Mononuclear cell (primary cell): Measurements from ENCODE around the gene METTL27. TPM values are rescaled to one million over a fixed set of nuclear protein-coding genes. Genes with fewer than 3 reads are reported as not detected.
"Not testable (repeated sequence)": the region's sequence is repeated elsewhere in the genome, so short reads cannot be mapped to it uniquely, and the experiment has no call there.

Experiments
- H3K27me3 ChIP-seq: 2 replicates; pipeline ENCODE4 v1.6.0; 2011; ENCODE audit warnings: low read length, control low read depth; ENCODE audit not compliant: insufficient read depth
- H3K4me1 ChIP-seq: 2 replicates; pipeline ENCODE4 v1.5.1; 2011; ENCODE audit warnings: mild to moderate bottlenecking, low read length, control low read depth; ENCODE audit not compliant: insufficient read depth
- H3K4me3 ChIP-seq: 2 replicates; pipeline ENCODE4 v1.5.1; 2011; ENCODE audit warnings: mild to moderate bottlenecking, low read length, moderate library complexity
- H3K9me3 ChIP-seq: 2 replicates; pipeline ENCODE4 v1.5.1; 2011; ENCODE audit warnings: low read depth, mild to moderate bottlenecking, control low read depth, low read length
- total RNA-seq: library from RNA; depleted of rRNA; stranded (reverse); fragments of >200 nt; gene quantifications from one replicate; pipeline ENCODE4 v1.2.3, GENCODE V29; 2012

Gene METTL27
- total RNA-seq, 1 donor: not detected

DNA sequence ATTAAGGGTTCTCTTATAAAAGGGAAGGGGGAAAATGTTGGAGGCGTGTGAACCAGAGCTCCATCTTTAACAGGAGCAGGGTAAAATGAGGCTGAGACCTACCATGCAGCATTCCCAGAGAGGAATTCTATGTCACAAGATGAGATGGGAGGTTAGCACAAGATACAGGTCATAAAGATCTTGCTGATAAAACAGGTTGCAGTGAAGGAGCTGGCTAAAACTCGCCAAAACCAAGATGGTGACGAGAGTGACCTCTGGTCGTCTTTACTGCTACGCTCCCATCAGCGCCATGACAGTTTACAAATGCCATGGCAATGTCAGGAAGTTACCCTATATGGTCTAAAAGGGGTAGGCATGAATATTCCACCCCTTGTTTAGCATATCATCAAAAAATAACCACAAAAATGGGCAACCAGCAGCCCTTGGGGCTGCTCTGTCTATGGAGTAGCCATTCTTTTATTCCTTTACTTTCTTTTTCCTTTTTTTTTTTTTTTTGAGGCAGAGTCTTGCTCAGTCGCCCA, 51.1 kb downstream of the METTL27 start:
- not testable (repeated sequence) for H3K9me3 ChIP-seq, H3K4me3 ChIP-seq, H3K4me1 ChIP-seq, H3K27me3 ChIP-seq

DNA sequence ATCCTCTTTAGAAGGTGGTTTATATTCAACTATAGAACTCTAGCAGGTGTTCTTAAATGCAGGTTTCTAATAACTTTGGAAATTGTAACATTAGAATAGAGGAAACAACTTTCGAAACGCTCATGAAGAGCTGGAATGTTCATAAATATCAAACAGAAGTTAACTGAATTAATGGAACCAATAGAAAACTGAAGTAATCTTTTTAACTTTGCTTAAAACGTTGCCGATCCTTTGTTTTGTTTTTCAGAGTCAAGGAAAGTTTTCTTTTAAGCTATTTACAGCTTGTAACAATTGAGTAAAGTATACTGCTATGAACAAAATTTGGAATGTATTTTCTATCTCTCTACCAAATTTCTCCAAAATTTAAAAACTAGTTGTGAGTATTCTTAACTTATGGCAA, 53.3 kb downstream of the METTL27 start:
- Histone ChIP-seq H3K9me3 (no peaks in the 10 kb centered on the region), H3K4me1 (no peaks in the 10 kb centered on the region), H3K4me3 (no peak overlapping the region), H3K27me3 (no peaks in the 10 kb centered on the region)

DNA sequence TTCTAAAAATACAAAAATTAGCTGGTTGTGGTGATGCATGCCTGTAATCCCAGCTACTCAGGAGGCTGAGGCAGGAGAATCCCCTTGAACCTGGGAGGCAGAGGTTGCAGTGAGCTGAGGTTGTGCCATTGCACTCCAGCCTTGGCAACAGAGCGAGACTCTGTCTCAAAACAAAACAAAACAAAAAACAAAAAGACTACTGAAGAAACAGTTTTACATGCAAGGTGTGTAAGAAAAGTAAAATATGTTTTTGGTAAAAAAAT, 54.6 kb downstream of the METTL27 start:
- H3K27me3 ChIP-seq, H3K4me1 ChIP-seq, H3K9me3 ChIP-seq, H3K4me3 ChIP-seq: not testable (repeated sequence)

DNA sequence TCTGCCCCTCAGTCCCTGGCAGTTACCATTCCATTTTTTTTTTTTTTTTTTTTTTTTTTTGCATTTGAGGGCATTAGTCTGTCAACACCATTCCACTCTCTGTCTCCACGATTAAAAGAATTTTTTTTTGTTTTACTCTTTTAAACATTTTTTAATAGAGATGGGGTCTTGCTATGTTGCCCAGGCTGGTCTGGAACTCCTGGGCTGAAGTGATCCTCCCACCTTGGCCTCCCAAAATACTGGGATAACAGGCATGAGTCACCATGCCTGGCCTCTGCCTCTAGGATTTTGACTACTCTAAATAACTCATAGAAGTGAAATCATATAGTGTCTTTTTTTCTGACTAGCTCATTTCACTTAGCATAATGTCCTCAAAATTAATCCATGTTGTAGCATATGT, 55.7 kb downstream of the METTL27 start:
- Histone ChIP-seq H3K4me3 (no peak overlapping the region), H3K4me1 (no peaks in the 10 kb centered on the region), H3K27me3 (no peaks in the 10 kb centered on the region), H3K9me3 (no peaks in the 10 kb centered on the region)

Other genes with a start within 250 kb of the METTL27 start
- gene MLXIPL, start 218.0 kb downstream of the METTL27 start, total RNA-seq: 0.42 TPM
- gene VPS37D, start 174.7 kb downstream of the METTL27 start, total RNA-seq: 0.63 TPM
- 1.9 TPM for gene DNAJC30, start 159.1 kb downstream of the METTL27 start, total RNA-seq
- gene BUD23, start 158.9 kb downstream of the METTL27 start, total RNA-seq: 31.7 TPM
- gene STX1A, start 122.8 kb downstream of the METTL27 start, total RNA-seq: 18.6 TPM
- gene ABHD11, start 103.7 kb downstream of the METTL27 start, total RNA-seq: 5.6 TPM
- gene CLDN3, start 72.2 kb downstream of the METTL27 start, total RNA-seq: not detected
- gene CLDN4, start 11.5 kb downstream of the METTL27 start, total RNA-seq: 0.10 TPM
- gene TMEM270, start 18.6 kb upstream of the METTL27 start, total RNA-seq: not detected
- not detected for gene ELN, start 185.7 kb upstream of the METTL27 start, total RNA-seq
- 15.2 TPM for gene LIMK1, start 241.3 kb upstream of the METTL27 start, total RNA-seq